HG02943 (cell line): ENCODE data around the gene DEFB121.
"Not testable (repeated sequence)": the region's sequence is repeated elsewhere in the genome, so short reads cannot be mapped to it uniquely, and the experiment has no call there.

ENCODE experiments used
- ATAC-seq: cut with Tn5 transposase; IDR thresholded peaks from one replicate; pipeline ENCODE4 v1.9.1; 2021; ENCODE audit warnings: mild to moderate bottlenecking, low read depth, moderate library complexity; ENCODE audit not compliant: unreplicated experiment

Gene DEFB121

GRCh38 chr20:31364272-31364671 is 41.7 kb downstream of the DEFB121 start:
- not testable (repeated sequence) for ATAC-seq

GRCh38 chr20:31363295-31363694 is 42.7 kb downstream of the DEFB121 start:
- no peak for ATAC-seq

GRCh38 chr20:31355981-31356380 is 50.0 kb downstream of the DEFB121 start:
- ATAC-seq = no peak
